RCC 7860 (cell line): ENCODE data around the gene CCDC85B.

ENCODE experiments used
- DNase-seq: peaks from one replicate; pipeline ENCODE4 v3.0.0-alpha.2; 2015; ENCODE audit warnings: low spot score
- FAIRE-seq: peaks from 2 replicates; lab custom pipeline; 2012; peaks lifted over from hg19 to GRCh38; lab: Jason Lieb, UNC

Gene CCDC85B

DNA sequence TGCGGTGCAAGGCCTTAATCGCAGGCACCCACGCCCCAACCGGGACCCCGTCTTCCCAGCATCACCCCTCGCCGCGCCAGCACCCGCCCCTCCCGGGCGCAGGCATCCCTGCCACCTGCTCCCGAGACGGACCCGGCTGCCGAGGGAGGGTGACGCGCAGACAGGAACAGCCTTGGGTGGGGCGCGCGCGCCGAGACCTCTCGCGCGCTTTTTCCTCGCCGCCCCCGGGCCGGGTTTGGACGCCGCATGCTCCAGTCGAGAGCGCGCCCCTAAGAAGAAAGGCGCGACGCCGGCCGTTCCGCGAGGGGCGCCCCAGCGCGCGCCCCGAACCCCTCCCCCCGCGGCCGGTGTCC is 33.0 kb upstream of the CCDC85B start:
- DNase-seq, result no peak
- FAIRE-seq, result no peak

DNA sequence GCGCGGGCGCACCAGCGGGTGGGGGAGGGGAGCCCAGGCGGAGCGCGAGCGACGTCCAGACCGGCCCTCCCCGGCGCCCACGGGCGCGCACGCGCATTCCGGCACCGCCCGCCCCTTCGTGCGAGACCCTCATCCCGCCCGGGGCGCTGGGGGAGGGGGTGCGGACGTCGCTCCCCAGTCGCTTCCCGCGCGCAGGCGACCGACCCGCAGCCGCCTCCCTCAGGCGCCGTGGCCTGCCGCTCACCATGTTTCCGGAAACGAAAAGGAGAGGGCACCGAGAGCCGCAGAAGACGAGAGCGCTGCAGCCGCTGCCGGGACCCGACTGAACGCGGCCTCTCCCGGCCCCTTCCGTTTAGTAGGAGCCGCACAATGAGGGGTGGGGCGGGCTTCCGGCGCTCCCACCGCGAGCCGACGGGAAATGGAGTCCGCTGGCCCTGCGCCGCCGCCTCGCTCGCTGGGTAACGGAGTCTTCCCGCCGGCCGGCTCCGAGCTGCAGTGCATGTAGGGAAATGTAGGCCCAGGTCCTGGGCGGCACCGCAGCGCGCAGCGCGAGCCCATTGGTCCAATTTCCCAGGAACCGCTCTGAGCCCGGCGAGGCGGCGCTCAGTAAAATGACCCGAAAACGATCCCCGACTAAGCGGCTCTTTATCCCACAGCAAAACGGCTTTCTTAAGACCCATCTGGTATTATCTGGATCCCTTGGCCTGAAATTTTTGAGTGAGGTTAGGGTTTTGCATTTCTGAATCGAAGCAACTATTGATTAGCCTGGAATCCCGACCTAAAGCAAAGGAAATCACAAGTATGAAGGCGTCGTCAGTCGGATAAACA is 32.4 kb upstream of the CCDC85B start, which contains the start of gene CFL1:
Gene CFL1 (minus strand): TSS at position 328 of the 828 bp plus-strand sequence. CDS start 81 bp downstream, at position 247.
- peak; percentile 90 for DNase-seq
- peak; percentile 59 for FAIRE-seq

DNA sequence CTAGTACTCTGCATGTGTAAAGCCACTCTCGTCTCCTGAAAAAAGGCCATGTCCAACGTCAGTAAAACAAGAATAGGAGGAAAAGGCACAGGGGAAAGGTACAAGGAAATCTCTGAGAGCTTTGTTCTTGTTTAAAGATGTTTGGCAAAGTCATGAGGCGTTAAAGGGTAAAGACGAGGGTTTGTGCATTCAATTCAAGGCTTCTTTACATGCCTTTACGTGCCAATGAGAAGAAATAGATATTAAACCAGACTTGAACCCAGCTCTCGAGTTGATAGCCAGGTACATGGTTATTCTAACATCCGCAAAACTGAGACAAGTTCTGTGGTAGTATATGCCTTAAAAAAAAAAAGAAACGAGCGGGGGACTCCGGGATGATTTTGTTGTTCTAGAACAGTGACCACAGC is 31.8 kb upstream of the CCDC85B start:
- FAIRE-seq (no peak), DNase-seq (no peak)

DNA sequence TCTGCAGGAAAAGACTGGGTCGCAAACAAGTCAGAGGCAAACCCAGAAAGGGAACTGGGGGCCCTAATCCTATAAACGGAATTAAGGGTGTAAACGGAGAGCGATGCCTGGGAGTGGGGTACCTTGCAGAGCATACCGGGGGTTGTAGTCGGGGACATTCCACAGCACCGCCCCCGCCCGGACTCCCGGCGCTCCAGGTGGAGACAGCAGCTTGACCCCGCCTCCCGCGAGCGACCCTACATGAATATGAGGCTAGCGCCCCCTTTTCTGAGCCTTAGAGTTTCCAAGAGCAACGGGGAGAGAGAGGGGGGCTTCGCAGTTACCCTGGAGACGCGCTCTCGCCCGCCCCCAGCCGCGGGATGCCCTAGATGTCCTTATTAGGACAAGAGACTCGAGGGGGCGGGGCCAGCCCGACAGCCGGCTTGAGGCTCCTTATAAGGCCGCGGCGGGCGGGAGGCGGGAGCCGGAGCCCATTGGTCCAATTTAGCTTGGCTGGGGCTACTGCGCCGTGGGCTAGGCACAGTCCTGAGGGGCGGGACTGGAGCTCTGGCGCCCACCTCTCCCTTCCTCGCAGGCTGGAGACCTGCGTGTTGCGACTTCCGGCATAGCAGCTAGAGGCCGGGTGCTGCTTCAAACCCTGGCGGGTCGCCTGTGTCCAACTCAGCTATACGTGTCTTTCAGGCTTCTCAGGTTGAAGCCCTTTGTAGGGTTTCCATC is 31.2 kb upstream of the CCDC85B start:
- DNase-seq, result peak; percentile 94
- FAIRE-seq, result peak; percentile 58

DNA sequence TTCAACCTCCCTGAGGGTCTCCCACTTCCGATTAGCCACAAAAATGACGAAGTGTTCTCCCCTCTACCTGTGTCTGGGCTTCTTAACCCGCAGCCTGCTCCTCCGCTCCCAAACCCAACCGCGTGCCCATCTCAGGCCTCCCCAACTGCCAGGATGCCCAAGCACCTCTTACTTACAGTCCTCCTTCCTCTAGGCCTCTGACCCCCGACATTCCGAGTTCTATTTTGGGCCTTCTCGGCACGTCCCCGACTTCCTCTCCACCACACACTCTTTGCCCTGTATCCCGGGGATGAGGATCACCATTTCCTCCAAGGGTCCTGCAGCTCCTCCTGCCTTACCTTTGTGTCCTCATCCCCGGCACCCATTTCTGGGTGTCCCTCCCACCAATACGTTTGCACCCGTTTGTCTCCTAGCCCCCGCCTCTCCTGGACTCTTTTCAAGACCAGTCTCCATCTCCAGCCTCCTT is 30.6 kb upstream of the CCDC85B start:
- FAIRE-seq, result no peak
- DNase-seq, result no peak

DNA sequence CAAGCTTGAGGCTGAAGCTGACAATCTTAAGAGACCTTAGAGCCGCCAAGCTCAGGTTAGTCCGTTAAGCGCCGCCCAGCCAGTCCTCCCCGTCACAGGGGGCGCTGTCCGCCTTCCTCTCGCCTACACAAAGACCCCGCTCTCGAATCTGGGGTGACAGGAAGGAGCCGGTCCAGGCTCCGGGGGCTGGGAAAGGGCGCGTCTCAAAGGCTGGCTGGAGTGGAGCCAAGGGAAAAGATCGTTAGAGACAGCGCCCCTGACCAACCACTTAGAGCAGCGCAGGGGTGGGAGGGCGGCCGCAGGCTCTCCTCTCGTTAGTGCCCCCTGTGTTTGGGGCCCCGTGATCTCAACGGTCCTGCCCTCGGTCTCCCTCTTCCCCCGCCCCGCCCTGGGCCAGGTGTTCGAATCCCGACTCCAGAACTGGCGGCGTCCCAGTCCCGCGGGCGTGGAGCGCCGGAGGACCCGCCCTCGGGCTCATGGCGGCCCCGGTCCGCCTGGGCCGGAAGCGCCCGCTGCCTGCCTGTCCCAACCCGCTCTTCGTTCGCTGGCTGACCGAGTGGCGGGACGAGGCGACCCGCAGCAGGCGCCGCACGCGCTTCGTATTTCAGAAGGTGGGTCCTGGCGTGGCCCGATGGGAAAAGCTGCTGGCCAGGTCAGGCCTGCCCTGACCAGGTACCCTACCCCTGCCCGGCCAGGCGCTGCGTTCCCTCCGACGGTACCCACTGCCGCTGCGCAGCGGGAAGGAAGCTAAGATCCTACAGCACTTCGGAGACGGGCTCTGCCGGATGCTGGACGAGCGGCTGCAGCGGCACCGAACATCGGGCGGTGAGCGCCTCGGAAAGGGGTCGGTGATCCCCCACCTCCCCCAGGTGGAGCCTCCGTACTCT is 30.0 kb upstream of the CCDC85B start, which contains the start of gene MUS81:
Gene MUS81 (plus strand): TSS at position 156 of the 887 bp plus-strand sequence. CDS start 321 bp downstream, at position 477.
- FAIRE-seq, result peak; percentile 65
- peak; percentile 94 for DNase-seq

DNA sequence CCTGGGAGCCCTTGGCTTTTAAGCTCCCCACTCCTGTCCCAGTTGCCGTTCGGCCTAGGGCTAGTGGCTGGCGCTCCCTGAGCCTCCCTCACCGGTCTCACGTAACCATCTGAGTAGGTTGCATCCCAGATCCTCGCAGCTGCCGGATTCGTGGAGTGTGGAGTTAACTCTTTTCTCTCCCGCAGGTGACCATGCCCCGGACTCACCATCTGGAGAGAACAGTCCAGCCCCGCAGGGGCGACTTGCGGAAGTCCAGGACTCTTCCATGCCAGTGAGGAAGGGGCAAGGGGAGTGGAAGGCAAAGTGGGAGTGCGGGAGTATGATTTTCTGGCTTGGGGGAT is 29.3 kb upstream of the CCDC85B start:
- no peak for FAIRE-seq
- DNase-seq, result no peak

DNA sequence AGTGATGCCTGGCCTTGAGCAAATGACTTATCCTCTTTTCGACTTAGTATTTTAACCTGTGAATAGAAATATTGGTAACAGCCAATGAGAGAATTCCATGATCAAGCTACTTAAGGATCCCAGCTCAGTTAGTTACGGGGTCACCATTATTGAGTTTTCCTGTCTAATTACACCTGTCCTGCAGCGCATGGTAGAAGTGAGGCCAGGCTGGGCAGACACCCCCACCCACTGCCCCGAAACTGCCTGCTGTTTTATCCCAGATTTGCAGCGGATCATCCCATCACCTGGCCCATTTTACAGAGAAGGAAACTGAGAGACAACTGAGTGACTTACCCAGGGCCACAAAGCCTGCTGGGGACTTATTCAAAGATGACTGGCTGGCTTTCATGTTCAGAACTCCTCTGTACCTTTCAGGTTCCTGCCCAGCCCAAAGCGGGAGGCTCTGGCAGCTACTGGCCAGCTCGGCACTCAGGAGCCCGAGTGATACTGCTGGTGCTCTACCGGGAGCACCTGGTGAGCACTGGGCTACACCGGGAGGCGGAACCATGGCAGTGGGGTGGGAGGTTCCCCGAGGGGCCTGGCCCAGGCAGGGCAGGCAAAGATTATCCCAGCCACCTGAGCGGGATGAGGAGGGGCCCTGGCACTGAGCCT is 28.8 kb upstream of the CCDC85B start:
- no peak for DNase-seq
- no peak for FAIRE-seq

DNA sequence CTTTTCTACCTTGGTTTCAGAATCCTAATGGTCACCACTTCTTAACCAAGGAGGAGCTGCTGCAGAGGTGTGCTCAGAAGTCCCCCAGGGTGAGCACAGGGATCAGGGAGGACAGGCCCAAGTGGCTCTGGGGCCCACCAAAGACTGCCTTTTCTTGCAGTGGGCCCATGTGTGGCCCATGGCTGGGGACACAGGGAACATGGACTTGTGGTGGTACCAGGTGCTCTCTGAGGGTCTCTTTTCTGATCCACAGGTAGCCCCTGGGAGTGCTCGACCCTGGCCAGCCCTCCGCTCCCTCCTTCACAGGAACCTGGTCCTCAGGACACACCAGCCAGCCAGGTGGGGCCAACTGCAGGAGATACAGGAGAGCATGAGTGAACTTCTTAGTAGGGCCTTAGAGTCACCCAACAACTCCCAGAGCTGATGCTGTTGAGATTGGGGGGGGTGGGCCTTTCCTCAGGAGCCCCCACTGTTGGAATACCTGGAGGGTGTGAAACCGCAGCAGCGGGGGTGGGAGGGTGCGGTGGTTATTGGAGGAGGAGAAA is 28.2 kb upstream of the CCDC85B start:
- no peak for FAIRE-seq
- DNase-seq, result no peak

DNA sequence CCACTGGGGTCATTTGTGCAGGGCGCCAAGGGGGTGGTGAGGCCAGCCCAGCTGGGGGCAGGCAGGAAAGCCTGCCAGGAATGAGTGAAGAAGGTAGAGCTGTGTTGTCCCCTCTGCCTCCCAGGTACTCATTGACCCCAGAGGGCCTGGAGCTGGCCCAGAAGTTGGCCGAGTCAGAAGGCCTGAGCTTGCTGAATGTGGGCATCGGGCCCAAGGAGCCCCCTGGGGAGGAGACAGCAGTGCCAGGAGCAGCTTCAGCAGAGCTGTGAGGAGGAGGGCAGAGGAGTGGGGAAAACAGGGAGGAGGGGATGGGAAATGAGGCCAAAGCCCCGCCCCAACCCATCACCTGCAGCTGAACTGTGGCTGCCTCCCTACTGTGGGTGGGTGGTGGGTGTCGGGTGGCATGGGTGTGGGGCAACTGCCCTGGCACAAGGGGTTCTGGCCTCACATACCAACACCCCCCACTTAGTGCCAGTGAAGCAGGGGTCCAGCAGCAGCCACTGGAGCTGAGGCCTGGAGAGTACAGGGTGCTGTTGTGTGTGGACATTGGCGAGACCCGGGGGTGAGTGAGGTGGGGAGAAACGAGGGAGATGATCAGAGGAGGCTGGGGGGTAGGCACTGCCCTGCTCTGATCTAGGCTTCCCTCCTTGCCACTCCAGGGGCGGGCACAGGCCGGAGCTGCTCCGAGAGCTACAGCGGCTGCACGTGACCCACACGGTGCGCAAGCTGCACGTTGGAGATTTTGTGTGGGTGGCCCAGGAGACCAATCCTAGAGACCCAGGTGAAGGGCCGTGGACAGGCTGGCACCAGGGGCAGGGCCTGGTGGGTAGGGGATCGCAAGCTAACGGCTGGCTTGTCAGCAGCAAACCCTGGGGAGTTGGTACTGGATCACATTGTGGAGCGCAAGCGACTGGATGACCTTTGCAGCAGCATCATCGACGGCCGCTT is 27.3 kb upstream of the CCDC85B start:
- no peak for FAIRE-seq
- DNase-seq, result no peak

DNA sequence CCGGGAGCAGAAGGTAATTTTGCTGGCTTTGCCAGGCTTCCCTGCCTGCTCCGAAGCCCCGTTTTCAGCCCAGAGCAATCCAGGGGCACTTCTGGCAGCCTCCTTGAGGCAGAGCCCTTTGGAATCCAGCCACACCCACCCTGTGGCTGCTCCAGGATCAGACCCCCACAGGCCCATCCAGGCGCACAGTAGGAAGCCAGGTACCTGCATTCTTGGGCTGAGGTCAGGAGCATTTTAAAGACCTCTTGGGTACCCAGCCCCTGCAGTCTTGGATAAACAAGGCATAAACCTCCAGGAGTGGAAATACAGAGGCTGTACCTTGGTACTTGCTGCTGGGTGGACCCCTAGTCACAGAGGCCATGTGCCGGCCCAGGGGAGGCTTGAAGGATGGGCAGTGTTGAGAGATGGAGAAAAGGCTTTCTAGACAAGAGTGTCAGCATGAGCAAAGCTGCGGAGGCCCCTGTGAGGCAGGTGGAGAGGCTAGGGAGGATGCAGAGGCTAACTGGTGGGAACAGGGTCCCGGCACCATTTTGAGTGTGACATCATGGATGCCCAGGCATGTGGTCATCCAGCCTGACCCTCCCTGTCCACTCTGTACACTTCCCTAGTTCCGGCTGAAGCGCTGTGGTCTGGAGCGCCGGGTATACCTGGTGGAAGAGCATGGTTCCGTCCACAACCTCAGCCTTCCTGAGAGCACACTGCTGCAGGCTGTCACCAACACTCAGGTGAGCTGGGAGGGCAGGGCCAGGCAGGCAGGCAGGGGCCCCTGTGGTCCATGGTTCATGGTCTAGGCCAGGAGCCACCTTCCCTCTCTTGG is 26.4 kb upstream of the CCDC85B start:
- FAIRE-seq, result no peak
- DNase-seq, result no peak

DNA sequence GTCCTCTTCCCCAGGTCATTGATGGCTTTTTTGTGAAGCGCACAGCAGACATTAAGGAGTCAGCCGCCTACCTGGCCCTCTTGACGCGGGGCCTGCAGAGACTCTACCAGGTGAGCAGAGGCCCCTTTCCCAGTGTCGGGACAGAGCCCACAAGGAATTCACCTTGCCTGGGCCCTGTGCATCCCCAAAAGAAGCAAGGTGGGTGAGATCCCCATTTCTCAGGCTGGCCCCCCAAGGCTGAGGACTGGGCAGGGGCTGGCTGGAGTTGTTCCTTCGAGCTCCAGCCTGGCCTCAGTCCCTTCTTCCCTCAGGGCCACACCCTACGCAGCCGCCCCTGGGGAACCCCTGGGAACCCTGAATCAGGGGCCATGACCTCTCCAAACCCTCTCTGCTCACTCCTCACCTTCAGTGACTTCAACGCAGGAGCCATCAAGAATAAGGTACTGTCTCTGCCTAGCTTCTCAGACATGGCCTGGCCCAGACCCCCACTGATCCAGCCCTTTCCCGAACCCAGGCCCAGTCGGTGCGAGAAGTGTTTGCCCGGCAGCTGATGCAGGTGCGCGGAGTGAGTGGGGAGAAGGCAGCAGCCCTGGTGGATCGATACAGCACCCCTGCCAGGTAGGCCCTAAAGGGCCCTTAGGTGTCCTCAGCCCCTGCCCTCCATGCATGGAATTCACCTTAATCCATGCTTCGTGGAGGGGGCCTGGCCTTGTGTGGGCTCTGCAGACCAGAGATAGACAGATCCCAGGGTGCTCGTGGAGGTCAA is 25.6 kb upstream of the CCDC85B start:
- DNase-seq (no peak), FAIRE-seq (no peak)

DNA sequence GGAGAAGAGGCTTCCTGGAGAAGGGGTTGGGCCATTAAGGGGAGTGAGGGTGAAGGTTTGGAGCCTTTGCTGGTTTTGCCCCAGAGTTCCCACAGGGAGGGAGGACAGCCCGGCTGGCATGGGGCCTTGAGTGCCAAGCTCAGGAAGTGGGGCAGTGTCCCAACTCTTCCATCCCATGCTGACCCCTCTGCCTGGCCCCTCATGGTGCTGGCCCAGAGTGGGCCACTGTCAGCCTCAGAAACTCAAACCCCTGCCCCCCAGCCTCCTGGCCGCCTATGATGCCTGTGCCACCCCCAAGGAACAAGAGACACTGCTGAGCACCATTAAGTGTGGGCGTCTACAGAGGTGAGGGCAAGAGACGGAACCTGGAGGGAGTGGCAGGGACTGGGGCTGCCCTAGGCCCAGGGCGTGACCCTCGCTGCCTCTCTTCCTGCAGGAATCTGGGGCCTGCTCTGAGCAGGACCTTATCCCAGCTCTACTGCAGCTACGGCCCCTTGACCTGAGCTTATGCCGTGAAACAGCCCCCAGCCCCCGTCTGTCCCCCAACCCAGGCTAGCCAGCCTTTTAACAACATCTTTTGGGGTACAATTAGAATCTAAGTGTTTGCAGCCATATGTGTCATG is 24.8 kb upstream of the CCDC85B start:
- DNase-seq (no peak), FAIRE-seq (no peak)

DNA sequence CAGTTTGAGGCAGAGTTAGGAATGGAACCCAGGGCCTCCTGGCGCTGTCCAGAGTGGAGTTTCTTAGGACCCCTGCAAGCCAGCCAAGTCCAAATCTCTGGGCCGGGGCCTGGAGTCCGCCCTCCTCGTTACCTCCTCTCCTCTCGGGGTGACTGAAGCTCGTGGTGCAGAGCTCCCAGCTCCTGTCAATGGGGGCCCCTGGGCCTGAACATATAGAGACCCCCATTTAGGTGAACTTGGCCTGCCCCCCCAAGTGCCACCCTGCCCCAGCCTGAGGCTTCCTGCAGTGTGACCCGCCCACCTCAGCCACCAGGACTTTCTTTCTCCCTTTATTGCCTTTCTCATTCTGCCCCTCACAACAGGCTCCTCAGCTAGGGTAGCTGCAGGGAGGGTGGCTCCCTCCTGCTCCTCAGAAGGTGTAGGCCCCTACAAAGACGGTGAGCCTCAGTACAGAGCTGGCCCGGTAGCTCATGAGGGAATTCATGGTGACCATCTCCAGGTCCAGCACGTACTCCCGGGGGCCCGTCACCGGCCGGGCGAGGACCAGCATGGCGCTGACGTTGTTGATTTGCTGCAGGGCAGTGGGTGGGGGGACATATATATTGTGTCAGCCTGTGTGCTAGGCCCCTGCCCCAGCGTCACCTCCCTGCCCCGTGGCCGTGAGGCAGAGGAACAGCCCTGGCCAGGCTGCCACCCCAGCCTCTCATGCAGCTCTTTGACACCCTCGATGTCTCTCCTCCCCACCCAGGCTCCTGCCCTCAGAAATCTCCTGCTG is 23.8 kb upstream of the CCDC85B start:
- FAIRE-seq, result no peak
- no peak for DNase-seq

DNA sequence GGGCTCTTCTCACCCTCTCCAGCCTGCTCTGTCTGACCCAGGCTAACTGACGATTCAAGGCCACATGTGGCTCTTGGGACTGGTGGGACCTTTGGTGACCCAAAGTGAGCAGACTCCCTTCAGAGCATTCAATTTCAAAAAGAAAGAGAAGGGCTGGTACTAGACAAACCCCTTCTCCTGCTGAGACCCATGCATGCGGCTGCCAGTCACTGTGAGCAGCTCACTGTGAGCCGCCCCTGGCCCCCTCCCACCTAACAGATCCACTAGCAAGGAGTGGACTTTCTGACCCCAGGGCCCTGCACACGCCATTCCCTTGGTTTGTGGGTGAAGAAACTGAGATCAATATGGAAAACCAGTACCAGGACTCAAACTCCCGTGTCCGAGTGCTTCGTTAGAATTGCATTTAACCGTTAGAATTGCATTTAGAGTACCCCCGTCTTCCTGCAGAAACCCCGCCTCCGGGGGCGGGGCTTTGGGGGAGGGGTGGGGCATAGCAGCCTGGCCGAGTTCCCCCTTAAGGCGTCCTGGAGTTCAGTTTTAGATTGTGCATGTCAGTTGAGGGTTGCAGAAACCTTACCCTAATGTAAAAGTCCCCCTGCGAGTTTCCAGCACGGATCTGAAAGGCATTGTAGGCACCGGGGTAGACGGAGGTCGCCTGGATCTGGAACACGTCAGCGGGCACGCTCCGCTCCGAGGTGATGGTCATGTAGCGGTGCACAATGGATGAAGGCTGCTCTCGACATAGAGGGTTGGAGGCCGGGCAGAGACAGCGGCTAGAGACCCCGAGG is 23.0 kb upstream of the CCDC85B start:
- DNase-seq, result no peak
- no peak for FAIRE-seq
